Brain microvascular endothelial cell (primary cell): ENCODE measurements around the gene UBAP2.
"Not testable (repeated sequence)": the region's sequence is repeated elsewhere in the genome, so short reads cannot be mapped to it uniquely, and the experiment has no call there.

Experiments used
- DNase-seq: peaks from one replicate; pipeline ENCODE4 v3.0.0-alpha.2; 2020
- H3K27ac ChIP-seq: fragments of 250-450 bp; sonication (Bioruptor Pico); 2 replicates; pipeline ENCODE4 v1.5.1; 2020; ENCODE audit warnings: mild to moderate bottlenecking, moderate library complexity
- H3K27me3 ChIP-seq: fragments of 250-450 bp; sonication (Bioruptor Pico); replicated peaks from 2 replicates; pipeline ENCODE4 v1.5.1; 2020; ENCODE audit warnings: mild to moderate bottlenecking
- H3K36me3 ChIP-seq: fragments of 250-450 bp; sonication (Bioruptor Pico); replicated peaks from 2 replicates; pipeline ENCODE4 v1.5.1; 2020; ENCODE audit warnings: mild to moderate bottlenecking
- H3K4me3 ChIP-seq: 2 replicates; pipeline ENCODE4 v1.5.1; 2011; ENCODE audit warnings: low read depth, mild to moderate bottlenecking, control low read depth, low read length, moderate library complexity
- CTCF ChIP-seq: IDR thresholded peaks from 2 replicates; pipeline ENCODE4 v1.5.1; 2011; ENCODE audit warnings: low read depth, mild to moderate bottlenecking, moderate library complexity, low read length, control low read depth, inconsistent platforms; ENCODE audit errors: missing control alignments
- in situ Hi-C: cut with HindIII; loops from 2 replicates; pipeline ENCODE4 v1.10.0; 2017; ENCODE audit warnings: low sequenced_read_pairs, low pct_ligation_motif_present

Gene UBAP2

GRCh38 chr9:33976414-33976813, 72.3 kb downstream of the UBAP2 start:
- Histone ChIP-seq H3K27me3 (no peaks in the 10 kb centered on the region), H3K36me3 (peaks cover 17% of the 10 kb centered on the region), H3K27ac (no peak overlapping the region), H3K4me3 (no peak overlapping the region)
- in situ Hi-C loops = no loop called here
- no peak for TF ChIP-seq CTCF
- no peak for DNase-seq

GRCh38 chr9:33972698-33973097, 76.0 kb downstream of the UBAP2 start:
- Histone ChIP-seq H3K27ac (no peak overlapping the region), H3K4me3 (no peak overlapping the region), H3K36me3 (peaks cover 16% of the 10 kb centered on the region), H3K27me3 (no peaks in the 10 kb centered on the region)
- no peak for TF ChIP-seq CTCF
- in situ Hi-C loops = no loop called here
- DNase-seq = no peak

- Histone ChIP-seq H3K27me3 (no peaks in the 10 kb centered on the region), H3K4me3 (no peak overlapping the region), H3K27ac (no peak overlapping the region), H3K36me3 (peaks cover 6% of the 10 kb centered on the region)
- DNase-seq = no peak
- TF ChIP-seq CTCF = no peak
- in situ Hi-C loops = no loop called here
Observed at GRCh38 chr9:33964086-33964768, 84.5 kb downstream of the UBAP2 start.

GRCh38 chr9:33962468-33962867, 86.2 kb downstream of the UBAP2 start:
- H3K27ac ChIP-seq, DNase-seq, in situ Hi-C loops, H3K4me3 ChIP-seq, H3K36me3 ChIP-seq, H3K27me3 ChIP-seq: not testable (repeated sequence)

GRCh38 chr9:33959725-33960124, 89.0 kb downstream of the UBAP2 start:
- TF ChIP-seq CTCF = no peak
- in situ Hi-C loops = no loop called here
- no peak overlapping the region for H3K4me3 ChIP-seq
- no peak for DNase-seq
- peaks cover 20% of the 10 kb centered on the region for H3K36me3 ChIP-seq
- no peaks in the 10 kb centered on the region for H3K27me3 ChIP-seq
- H3K27ac ChIP-seq = no peak overlapping the region

GRCh38 chr9:33956544-33956943, 92.1 kb downstream of the UBAP2 start:
- Histone ChIP-seq H3K27me3 (no peaks in the 10 kb centered on the region), H3K36me3 (peaks cover 33% of the 10 kb centered on the region), H3K27ac (no peak overlapping the region), H3K4me3 (no peak overlapping the region)
- no peak for TF ChIP-seq CTCF
- DNase-seq = no peak
- in situ Hi-C loops = no loop called here
